ENCODE results near the gene DGKZ.

- TF ChIP-seq CTCF (IDR thresholded peaks at IDR 0.05; ENCODE audit: low read depth, low read length, missing input control) = no peak
- TF ChIP-seq SP1 (IDR thresholded peaks at IDR 0.05) = no peak
- no peak for TF ChIP-seq YY1 (IDR thresholded peaks at IDR 0.05)
- no peak for TF ChIP-seq RAD21 (IDR thresholded peaks at IDR 0.05)
- TF ChIP-seq ZBTB33 (IDR thresholded peaks at IDR 0.05) = no peak
- TF ChIP-seq TAF1 (conservative IDR thresholded peaks at IDR 0.05) = no peak
- TF ChIP-seq RXRA (IDR thresholded peaks at IDR 0.05) = no peak
These were observed 15.1 kb upstream of the DGKZ start for GRCh38 chr11:46332093-46332567.

All from liver (tissue), 3 donors.